NCI-H748 (cell line): ENCODE results near the gene PCCA.
"Not testable (repeated sequence)": the region's sequence is repeated elsewhere in the genome, so short reads cannot be mapped to it uniquely, and the experiment has no call there.

ENCODE experiments used
- DNase-seq: peaks from one replicate; lab custom pipeline; 2025; ENCODE audit not compliant: unreplicated experiment; lab: John Stamatoyannopoulos, UW

PCCA gene

DNA sequence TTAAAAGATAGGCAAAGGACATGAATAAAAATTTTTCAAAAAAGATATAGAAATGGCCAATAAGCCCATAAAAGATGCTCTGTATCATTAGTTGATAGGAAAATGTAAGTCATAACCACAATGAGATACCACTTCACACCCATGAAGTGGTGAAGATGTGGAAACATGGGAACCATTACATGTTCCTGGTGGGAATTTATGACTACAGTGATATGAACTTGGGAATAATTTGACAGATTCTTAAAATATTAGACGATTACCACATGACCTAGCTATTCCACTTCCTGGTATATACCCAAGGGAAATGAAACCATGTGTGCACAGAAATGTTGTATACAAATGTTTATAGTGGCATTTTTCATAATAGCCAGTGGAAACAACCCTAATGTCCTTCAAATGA, 267.5 kb downstream of the PCCA start:
- no peak for DNase-seq

DNA sequence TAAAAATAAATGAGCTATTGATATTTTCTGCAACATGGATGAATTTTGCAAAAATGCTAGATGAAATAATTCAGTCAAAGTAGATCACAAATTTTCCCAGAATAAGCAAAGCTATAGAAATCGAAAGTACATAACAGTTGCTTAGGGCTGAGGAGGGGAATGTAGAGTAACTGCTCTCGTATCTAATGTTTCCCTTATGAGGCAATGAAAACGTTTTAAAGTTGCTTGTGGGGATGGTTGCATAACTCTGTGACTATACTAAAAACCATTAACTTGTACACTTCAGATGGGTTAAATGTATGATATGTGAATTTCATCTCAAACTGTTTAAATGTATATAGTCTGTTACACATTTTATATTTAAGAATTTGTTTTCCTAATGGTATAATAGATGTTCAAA, 268.0 kb downstream of the PCCA start:
- no peak for DNase-seq

DNA sequence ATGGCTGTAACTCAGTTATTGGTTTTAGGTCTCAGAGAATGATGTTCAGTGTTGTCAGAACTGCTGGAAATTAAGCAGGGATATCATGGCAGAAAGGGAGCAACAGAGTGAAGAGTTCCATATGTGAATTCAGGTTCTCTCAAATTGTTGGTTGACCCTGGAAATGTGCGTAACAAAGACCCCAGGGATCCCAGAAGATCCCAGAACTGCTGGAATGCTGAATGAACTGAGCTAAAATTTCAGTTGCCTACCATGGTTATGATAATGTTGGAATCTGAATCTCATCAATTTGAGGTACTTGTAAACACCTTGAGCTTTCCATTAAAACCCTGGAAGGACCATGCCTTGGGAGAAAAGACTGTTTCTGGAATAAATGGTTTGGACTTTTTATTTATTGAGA, 268.9 kb downstream of the PCCA start:
- DNase-seq, result no peak

DNA sequence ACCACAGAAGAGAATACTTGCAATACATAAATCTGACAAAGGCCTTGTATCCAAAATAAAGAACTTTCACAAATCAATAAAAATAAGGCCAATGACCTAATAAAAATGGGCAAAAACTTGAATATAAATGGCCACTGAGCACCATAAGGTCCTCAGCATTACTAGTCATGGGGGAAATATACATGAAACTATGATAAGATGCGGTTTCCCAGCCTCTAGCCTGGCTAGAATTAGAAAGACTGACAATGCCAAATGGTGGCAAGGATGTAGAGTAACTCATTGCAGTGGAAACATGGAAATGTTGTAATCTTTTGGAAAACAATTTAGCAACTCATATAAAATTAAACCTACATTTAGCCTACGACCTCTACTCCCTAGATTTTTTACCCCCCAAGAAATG, 272.6 kb downstream of the PCCA start:
- DNase-seq, result no peak

DNA sequence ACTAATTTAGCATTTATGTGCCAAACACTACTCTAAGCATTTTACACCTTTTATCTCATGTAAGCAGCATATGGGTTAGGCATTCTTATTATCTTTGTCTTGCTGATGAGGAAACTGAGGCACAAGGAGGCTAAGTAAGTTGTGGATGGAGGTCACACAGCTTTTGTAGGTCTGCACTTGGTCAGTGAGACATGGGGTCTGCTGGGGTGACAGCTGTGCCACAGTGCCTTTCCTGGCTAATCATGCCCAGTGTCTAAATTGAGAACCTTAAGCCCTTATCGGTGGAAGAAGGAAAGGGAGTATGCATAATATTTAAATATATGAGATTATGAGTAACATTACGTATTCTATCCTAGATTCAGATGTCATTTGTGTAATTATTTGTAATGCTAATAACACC, 273.5 kb downstream of the PCCA start:
- DNase-seq, result no peak

DNA sequence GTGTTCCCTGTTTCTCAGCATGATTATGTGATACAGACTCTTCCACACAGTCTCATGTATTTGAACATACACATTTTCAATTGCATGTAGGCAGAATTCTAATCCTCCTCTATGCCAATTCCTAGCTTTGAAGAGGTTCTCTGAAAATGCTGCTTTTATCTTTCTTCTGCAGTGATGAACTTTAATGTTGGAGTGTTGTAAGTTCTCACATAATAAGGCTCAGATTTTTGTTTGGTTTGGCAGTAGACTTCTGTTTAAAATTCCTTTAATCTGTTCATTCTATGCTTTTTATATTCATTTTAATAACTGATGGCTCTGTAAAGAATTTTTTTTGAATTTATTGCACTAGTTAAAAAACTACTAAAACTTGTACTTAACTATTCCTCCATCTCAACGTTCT, 273.9 kb downstream of the PCCA start:
- no peak for DNase-seq

DNA sequence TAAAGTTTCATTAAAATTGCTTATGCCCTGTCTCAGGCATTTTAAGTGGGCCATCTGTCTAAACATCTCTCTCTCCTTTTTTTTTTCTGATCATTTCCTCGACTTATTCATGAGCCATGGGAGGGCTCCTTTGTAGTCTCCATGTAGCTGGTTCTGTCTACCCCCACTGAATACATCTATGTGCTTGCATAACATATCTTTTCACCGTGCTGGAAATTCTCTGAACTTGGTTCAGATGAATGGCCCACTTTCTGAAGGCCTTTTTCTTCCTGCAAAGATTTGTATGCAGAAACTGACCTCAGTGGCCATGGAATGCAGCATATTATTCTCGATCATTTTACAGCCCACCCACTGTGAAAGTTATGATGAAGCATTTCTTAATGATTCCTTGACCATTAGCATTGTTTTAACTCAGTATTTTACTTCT, 274.4 kb downstream of the PCCA start:
- DNase-seq, result peak; percentile 47

DNA sequence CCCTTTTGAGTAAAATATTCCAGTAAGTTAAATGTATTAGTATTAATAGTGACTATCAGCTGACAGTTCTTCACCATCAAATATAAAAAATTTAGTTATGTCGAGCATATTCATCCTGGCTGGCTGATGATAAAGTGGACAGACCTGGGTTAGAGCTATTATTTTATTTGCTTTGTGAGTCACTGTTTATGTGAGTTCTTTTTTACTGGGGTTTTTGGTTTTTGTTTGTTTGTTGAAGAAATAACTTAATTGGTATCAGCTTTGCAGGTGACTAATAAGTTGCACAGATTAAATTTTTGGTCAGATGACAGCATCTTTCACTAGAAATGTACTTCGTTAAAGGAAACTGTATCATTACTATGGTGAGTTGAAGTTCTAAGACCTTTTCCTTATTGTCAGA, 275.0 kb downstream of the PCCA start:
- DNase-seq, result peak; percentile 69

DNA sequence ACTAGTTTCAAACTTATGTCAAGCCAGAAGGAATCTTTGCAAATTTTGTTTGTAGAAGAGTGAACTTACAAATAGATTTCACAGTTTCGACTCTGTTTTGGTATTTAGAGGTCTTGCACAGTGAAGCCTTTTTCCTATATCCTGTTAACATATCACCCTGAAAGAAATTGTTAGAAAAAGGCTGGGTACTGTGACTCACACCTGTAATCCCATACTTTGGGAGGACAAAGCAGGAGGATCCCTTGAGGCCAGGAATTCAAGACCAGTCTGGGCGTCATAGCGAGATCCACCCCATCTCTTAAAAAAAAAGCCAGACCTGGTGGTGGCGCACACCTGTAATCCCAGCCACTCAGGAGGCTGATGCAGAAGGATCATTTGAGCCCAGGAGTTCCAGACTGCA, 275.7 kb downstream of the PCCA start:
- DNase-seq, result no peak

DNA sequence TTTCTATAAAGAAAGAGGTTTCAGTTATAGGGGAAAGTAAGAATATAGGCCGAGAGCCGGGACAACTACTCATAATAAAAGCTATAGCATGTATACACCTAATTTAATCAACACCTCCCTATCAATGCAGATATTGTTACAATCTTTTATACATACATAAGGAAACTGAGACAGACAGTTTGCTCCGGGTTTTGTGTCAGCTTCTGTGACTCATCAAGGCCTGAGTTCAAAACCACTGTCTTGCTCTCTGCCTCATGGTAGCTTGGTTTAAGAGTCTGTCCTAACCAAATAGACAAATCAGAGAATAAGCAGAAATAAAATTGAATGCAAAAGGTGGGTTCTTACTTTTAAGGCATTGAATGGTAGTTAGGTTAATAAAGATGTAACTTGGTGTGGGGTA, 276.8 kb downstream of the PCCA start:
- no peak for DNase-seq

DNA sequence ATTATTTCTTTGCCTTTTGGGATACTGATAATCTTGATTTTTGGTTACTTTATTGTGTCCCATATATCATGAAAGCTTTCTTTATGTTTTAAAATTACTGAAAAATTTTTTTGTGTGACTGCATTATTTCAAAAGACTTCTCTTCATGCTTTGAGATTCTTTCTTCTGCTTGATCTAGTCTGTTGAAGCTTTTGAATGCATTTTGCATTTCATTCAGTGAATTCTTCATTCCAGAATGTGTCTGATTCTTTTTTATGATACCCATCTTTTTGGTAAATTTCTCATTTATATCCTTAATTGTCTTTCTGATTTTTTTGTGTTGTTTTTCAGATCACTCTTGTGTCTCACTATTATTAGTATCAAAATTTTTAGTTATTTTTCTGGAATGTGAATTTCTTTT, 289.6 kb downstream of the PCCA start:
- DNase-seq, result no peak

DNA sequence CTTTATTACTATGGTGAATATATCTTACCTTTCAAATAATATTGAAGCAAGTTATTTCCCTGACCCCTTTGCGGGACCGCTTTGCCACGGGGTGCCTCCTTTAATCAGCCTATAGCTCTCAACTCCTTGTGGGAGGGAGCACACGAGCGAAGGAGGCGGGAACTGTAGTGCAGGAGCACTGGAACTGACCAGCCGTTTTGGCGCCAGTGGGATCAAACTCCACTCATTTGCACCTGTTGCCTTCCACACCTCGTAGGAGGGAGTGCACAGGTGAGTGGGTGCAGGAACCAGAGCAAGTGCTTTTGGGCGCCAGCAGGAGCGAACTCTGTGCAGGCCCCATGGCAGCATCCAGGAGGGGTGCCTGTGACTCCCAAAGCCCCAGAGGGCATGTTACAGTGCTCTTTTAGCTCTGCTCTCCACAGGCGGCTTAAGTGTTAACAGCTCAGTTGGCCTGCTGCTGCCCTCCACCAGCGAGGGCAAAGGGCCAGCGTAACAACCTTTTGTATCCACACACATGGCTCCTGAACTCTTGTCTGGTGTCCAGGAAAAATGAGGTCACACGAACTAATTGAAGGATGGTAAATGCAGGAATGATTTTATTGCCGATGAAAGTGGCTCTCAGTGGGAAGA, 292.8 kb downstream of the PCCA start:
- DNase-seq, result no peak

DNA sequence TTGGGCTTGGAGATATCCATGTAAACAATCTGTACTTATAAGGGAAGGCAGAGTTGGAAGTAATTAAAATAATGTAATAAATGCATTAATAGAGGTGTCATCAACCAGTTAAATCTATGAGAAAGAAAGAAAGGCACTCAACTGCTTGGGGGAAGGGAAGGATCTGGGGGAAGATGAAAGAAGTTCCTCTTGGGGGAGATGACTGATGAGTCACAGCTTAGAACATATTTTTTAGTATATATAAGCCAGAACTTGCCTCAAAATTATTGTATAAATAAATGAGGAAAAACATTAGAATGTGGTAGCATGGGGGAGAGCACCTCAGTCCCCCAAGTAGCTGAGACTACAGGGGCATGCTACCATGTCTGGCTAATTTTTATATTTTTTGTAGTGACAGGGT, 293.9 kb downstream of the PCCA start:
- no peak for DNase-seq

DNA sequence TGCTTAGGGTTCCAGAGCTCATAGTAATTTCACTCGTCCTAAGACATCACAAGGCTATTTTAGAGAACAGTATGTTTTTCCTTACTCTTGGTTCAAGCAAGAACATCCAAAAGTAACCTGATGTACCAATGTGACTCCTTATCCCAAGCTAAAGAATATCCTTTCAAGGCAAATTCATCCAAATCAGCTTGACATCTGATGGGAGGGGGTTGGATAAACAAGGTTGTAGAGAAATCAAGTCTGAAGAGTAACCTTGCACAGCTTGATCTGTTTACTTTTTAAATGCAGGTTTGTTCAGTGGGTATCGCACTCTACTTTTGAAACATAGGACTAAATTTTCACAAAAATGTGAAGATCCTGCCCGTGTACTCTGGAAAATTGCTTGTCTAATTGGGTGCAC, 298.5 kb downstream of the PCCA start:
- peak; percentile 65 for DNase-seq

DNA sequence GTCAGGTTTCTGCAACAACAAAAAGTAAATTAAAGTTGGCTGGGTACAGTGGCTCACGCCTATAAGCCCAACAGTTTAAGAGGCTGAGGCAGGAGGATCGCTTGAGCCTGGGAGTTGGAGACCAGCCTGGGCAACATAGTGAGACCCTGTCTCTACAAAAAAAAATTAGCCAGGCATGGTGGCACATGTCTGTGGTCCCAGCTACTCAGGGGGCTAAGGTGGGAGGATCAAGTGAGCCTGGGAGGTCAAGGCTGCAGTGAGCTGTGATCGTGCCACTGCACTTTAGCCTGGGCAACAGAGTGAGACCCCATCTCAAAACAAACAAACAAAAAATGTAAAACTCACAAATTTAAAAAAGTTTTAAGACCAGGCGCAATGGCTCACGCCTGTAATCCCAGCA, 299.3 kb downstream of the PCCA start:
- DNase-seq, result not testable (repeated sequence)

DNA sequence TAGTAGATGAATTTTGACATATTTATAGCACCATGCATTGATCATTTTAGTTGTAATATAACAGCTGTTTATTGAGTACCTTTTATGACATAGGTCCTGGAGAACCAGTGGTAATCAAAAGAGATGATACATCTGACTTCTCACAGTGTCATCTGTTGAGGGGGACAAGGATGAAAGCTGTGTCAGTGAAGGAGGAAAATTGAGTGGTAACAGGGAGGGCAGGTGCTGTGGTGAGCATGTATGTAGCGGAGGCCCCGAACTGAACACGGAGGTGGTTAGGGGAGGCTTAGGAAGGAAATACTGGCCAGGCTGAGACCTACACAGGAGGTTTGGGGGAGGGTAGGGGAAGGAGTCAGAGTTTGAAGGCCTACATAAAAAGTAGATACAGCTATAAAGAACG, 300.0 kb downstream of the PCCA start:
- no peak for DNase-seq

DNA sequence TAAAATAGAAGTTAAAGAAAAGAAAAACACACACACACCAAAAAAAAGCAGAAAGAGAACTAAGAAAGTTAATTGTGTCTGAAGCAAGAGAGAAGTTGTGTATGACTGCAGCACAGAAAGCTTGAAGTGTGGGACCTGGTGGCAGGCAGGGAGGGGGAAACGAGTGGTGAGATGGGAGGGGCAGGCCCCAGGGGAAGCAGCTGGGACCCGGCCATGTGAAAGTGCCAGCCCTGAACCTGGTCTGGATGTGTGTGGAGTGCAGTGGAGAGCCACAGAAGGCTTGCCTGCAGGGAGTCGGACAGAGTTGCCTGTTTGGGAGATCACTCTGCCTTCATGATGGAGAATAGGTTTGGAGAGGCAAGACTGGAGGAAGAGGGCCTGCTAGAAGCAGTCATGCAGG, 300.7 kb downstream of the PCCA start:
- no peak for DNase-seq

DNA sequence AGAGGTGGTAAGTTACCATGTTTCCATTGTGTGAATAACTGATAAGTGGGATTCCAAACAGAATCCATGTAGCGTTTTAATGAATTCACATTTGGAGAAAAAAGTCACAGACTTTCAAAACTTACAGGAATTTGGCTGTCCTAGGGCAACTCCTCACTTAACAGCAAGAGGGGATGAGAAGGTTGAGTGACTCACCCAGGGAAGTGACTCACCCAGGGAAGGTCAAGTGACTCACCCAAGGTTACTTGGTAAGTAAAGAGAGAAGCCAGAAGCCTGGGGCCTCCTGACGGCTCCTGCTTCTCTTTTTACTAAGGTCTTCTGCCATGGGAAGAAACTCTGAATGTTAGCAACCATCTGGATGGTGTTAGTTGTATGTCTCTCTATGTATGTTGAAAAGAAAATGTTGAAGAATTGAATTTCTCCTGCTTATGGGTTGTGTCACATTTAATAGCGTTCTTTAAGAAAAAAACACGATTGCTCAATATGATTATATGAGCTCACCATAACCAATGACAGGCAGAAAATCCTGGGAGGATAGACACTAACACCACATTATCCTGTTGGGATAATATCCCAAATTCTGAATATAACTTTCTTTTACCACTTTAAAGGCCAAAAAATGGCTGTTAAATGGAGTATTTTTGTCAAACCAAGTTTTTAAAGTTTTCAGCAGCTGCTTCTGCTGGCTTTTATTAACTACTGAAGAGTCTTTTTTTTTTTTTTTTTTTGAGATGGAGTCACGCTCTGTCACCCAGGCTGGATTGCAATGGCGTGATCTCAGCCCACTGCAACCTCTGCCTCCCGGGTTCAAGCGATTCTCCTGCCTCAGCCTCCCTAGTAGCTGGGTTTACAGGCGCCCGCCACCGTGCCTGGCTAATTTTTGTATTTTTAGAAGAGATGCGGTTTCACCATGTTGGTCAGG, 304.1 kb downstream of the PCCA start:
- no peak for DNase-seq

DNA sequence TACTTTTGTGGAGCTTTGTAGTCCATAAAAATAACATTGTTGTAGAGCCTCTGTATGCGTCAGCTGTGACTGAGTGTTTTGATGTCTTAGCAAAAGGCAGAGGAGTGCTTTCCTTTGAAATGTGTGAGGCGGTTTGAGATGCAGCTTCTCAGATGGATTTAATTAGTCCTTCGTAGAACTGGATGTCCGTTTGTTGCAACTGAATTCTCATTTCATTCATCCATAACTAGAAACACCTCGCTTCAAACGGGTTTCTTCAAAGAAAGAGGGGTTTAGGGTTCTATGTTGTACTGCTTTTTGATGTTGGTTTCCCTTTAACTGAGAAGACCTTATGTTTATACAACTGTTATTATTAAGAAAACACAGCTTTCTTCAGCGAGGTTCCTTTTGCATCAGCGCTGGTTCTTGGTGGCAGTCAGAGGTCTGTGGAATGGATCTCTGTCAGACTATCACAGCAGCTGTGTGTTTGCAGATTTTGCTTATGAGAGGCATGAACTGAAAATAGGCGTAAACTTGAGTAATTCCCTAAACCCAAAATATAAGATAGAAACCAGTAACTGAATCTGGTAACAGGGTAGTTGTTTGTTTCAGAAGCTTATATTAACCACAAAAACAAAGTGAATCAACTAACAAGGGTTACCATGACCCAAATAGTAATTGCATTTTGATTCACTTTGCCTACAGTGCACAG, 305.3 kb downstream of the PCCA start:
- DNase-seq, result no peak

DNA sequence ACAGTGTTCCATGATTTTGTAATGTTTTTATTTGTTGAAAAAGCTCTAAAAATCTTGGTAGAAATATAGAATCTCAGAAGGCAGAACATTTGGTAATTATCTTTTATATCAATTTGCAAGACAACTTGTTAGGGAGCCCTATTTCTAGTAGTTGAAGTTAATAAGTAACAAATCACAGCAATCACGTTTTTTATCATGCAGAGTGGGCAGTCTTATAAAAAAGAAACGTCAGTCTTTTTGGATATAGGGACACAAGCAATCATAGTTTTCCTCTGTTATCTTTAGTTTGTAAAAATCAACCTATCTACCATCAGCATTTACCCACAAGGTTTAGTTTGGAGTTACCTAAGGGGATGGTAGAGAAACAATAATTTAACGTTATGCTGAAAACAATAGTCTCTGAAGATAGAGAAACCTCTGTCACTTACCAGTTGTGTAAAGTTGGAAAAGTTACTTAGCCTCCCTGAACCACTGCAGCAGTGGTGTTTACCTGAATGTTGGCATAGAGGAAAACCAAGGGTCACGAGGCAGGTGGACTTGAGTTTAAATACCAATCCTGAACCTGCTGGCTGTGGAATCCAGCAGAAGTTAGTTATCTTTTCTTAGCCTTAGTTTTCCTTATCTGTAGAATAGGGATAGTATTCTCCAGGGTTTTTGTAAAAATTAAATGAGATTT, 306.9 kb downstream of the PCCA start:
- no peak for DNase-seq

DNA sequence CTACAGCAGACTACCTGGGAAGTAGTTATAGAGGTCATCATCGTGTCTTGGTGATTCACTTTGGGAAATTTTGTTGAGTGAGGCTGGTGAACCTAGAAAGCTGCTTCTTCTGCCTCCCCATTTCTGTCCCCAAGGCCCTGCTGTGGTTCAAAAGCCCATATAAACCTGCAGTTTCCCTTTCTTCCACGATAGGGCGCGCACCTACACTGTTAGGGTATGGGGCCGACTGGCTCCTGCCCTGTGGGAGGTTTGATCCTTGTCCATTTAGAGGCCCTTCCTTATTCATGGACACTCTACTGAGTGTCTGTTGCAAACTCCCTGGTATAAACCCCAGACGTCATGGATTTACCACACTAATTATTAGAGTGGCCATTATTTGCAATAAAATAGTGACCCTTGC, 307.9 kb downstream of the PCCA start:
- peak; percentile 11 for DNase-seq
